KG1 (cell line): Measurements from ENCODE around the gene CHRNA9.
A peak's percentile ranks its signal among the peaks of the same experiment; 100 is the strongest.

Source experiments
- DNase-seq: peaks from one replicate; lab custom pipeline; 2025; lab: John Stamatoyannopoulos, UW

CHRNA9 gene

GRCh38 chr4:40309250-40309774, 25.8 kb upstream of the CHRNA9 start:
- DNase-seq, result no peak

- no peak for DNase-seq
Observed at GRCh38 chr4:40310225-40310624, 24.9 kb upstream of the CHRNA9 start.

GRCh38 chr4:40311811-40312346, 23.3 kb upstream of the CHRNA9 start:
- no peak for DNase-seq

GRCh38 chr4:40314951-40315350, 20.2 kb upstream of the CHRNA9 start:
- no peak for DNase-seq

- DNase-seq, result no peak
Observed at GRCh38 chr4:40316333-40316781, 18.8 kb upstream of the CHRNA9 start.

- DNase-seq, result no peak
Observed at GRCh38 chr4:40316782-40317635, 18.1 kb upstream of the CHRNA9 start.

GRCh38 chr4:40317916-40318658, 17.0 kb upstream of the CHRNA9 start:
- DNase-seq, result no peak

GRCh38 chr4:40321574-40322275, 13.4 kb upstream of the CHRNA9 start:
- DNase-seq, result no peak

GRCh38 chr4:40322811-40323210, 12.3 kb upstream of the CHRNA9 start:
- DNase-seq, result no peak

GRCh38 chr4:40323866-40324265, 11.3 kb upstream of the CHRNA9 start:
- DNase-seq, result no peak

- peak; percentile 46 for DNase-seq
Observed at GRCh38 chr4:40325406-40326019, 9.6 kb upstream of the CHRNA9 start.

GRCh38 chr4:40327340-40327739, 7.8 kb upstream of the CHRNA9 start:
- DNase-seq, result peak; percentile 32

- no peak for DNase-seq
Observed at GRCh38 chr4:40328383-40328782, 6.8 kb upstream of the CHRNA9 start.

- DNase-seq, result no peak
Observed at GRCh38 chr4:40329805-40330204, 5.3 kb upstream of the CHRNA9 start.

GRCh38 chr4:40330536-40330935, 4.6 kb upstream of the CHRNA9 start:
- DNase-seq, result no peak

- DNase-seq, result no peak
Observed at GRCh38 chr4:40331101-40331745, 3.9 kb upstream of the CHRNA9 start.

GRCh38 chr4:40331961-40332360, 3.2 kb upstream of the CHRNA9 start:
- no peak for DNase-seq

- no peak for DNase-seq
Observed at GRCh38 chr4:40333921-40334352, 1.2 kb upstream of the CHRNA9 start.

- no peak for DNase-seq
Observed at GRCh38 chr4:40335525-40335894, 377 bp downstream of the CHRNA9 start.

GRCh38 chr4:40337051-40337450, 1.9 kb downstream of the CHRNA9 start:
- no peak for DNase-seq

GRCh38 chr4:40337523-40337922, 2.4 kb downstream of the CHRNA9 start:
- DNase-seq, result no peak
